Heart left ventricle (tissue), 16 donors: Measurements from ENCODE around the gene KLHDC7B. TPM values are rescaled to one million over a fixed set of nuclear protein-coding genes. Genes with fewer than 3 reads are reported as not detected.

ENCODE experiments used
- ATAC-seq, 4 donors: fragments of 200-7000 bp; cut with Tn5 transposase; one replicate each; pipeline ENCODE4 v1.9.1; 2020 to 2022; ENCODE audit warnings: moderate library complexity in 4 of 4, mild to moderate bottlenecking in 3 of 4, moderate number of reproducible peaks in 1 of 4
- DNase-seq, 5 donors: peaks; one replicate each; pipeline ENCODE4 v3.0.0-alpha.2; 2020
- H3K27ac ChIP-seq, 12 donors: fragments of 200-600 bp; sonication (generic) in 4 of 12; one replicate each; pipeline versions ENCODE4 v1.5.0 to v1.8.0; 2016 to 2022; ENCODE audit warnings: mild to moderate bottlenecking in 2 of 12
- H3K27me3 ChIP-seq, 9 donors: fragments of 200-600 bp; sonication (generic) in 2 of 9; one replicate each; pipeline versions ENCODE4 v1.5.1 to v1.8.0; 2016 to 2022; ENCODE audit warnings: mild to moderate bottlenecking in 3 of 9
- H3K36me3 ChIP-seq, 9 donors: fragments of 200-600 bp; sonication (generic) in 2 of 9; one replicate each; pipeline versions ENCODE4 v1.5.0 to v1.8.0; 2018 to 2022; ENCODE audit warnings: mild to moderate bottlenecking in 2 of 9
- H3K4me1 ChIP-seq, 12 donors: fragments of 200-600 bp; sonication (generic) in 4 of 12; one replicate each; pipeline versions ENCODE4 v1.5.0 to v1.8.0; 2016 to 2022; ENCODE audit warnings: mild to moderate bottlenecking in 3 of 12
- H3K4me3 ChIP-seq, 12 donors: fragments of 200-600 bp; sonication (generic) in 4 of 12; one replicate each; pipeline versions ENCODE4 v1.5.0 to v1.8.0; 2017 to 2022; ENCODE audit warnings: mild to moderate bottlenecking in 9 of 12, moderate library complexity in 4 of 12
- H3K9me3 ChIP-seq, 12 donors: fragments of 200-600 bp; sonication (generic) in 4 of 12; one replicate each; pipeline versions ENCODE4 v1.5.0 to v1.8.0; 2016 to 2022; ENCODE audit warnings: mild to moderate bottlenecking in 1 of 12
- CTCF ChIP-seq, 12 donors: fragments of 200-600 bp; sonication (generic) in 4 of 12; IDR thresholded peaks; one replicate each; pipeline versions ENCODE4 v1.5.0 to v1.8.0; 2018 to 2022; ENCODE audit warnings: antibody characterized with exemption in 12 of 12, mild to moderate bottlenecking in 5 of 12
- POLR2A ChIP-seq, 2 donors: fragments of 450-650 bp; IDR thresholded peaks; one replicate each; pipeline ENCODE4 v1.6.1; 2017; ENCODE audit warnings: antibody characterized with exemption in 2 of 2, mild to moderate bottlenecking in 2 of 2, moderate library complexity in 2 of 2
- WGBS, 4 donors: extraction: QIAGEN DNeasy Blood & Tissue Kit in 2 of 4; methylation state at CpG; one replicate each; pipeline versions ENCODE4 v1.1.5 to v1.1.7; 2013 to 2018; 5-methylcytosine and 5-hydroxymethylcytosine counted together
- intact Hi-C, 10 donors: fragments of 100-400 bp; cut with DNase I; formaldehyde crosslinking; loops; one replicate each; pipeline versions ENCODE4 v1.11.1 to v1.14.2; 2022
- polyA plus RNA-seq, 2 donors: library from polyadenylated mRNA; stranded (reverse); fragments of 200-250 nt; gene quantifications; one replicate each; pipeline ENCODE4 v1.2.3, GENCODE V29; 2013
- total RNA-seq, 9 donors: library from RNA; depleted of rRNA in 2 of 9; stranded (reverse); fragments of >200 nt in 2 of 9; fragmentation: NEBNext Ultra II Directional in 3 of 9; extraction: Animal tissue kit (Norgen Biotek cat#: 25700) in 3 of 9; gene quantifications; one replicate each; pipeline versions ENCODE4 v1.1.0 to v1.2.4, GENCODE V29; 2016 to 2023
- donor health status: ischemic (EF 13 %, LVEDD 7.1; RV severe dilation, severe dysfunction).
- donor health status: healthy with polysubstance abuse.
- donor health status: DM: no; HTN: yes; CAD: no.
- donor health status: DM: no; HTN: no; CAD: no.
- donor health status: ischemic (EF 25% LVEDD 6.9; RV normal size, moderate dysfunction).
- donor health status: ischemic (EF 25% LVEDD 5.7; RV mildly dilated, moderate dysfunction).
- donor health status: healthy.
- donor health status: DM: yes; HTN: yes; CAD: no.
- donor health status: ischemic (EF 35%, LVEDD 5.7; RV mildly dilated, moderate dysfunction).
- donor health status: nonischemic (EF 11% LVEDD 7.7; RV severe dilation, severe dysfunction).
- donor health status: DM: yes; HTN: yes; CAD: no.
- donor health status: PGD.
- donor health status: ischemic (EF 29% LVEDD 5.4; RV normal size, mild dysfunction).
- donor health status: nonischemic (EF 23%, LVEDD 6.1; RV moderate dilation, normal function).

The KLHDC7B gene
- total and polyA plus RNA-seq, 11 donors = 0.08 to 1.3 (median 0.13) TPM; not detected in 6

- intact Hi-C loops = loop anchor here in 3 of 10 donors (10.0 kb wide), 2 partner anchors 246 to 256 kb away; partner anchors contain the start of genes HDAC10 (in 2 of the 3) and TUBGCP6 (in 1 of the 3)
- no peak for ATAC-seq
- no peak overlapping the region for H3K4me3 ChIP-seq
- no peaks in the 10 kb centered on the region for H3K27me3 ChIP-seq
- no peaks in the 10 kb centered on the region for H3K9me3 ChIP-seq
- peaks cover 0 to 32% (median 24%) of the 10 kb centered on the region in 9 donors for H3K36me3 ChIP-seq
- peaks cover 0 to 6% (median 0%) of the 10 kb centered on the region in 12 donors for H3K4me1 ChIP-seq
- 82 to 93% (median 90%) methylated on average over 12 of the region's 12 CpGs for WGBS, 4 donors
- DNase-seq = no peak
- TF ChIP-seq CTCF (IDR thresholded peaks at IDR 0.05) (no peak), POLR2A (IDR thresholded peaks at IDR 0.05) (no peak)
- no peak overlapping the region for H3K27ac ChIP-seq
These were observed 45.2 kb upstream of the KLHDC7B start for GRCh38 chr22:50500452-50500851.

GRCh38 chr22:50502096-50502495, 43.6 kb upstream of the KLHDC7B start:
- Histone ChIP-seq H3K27ac (no peak overlapping the region), H3K36me3 (peaks cover 0 to 38% (median 29%) of the 10 kb centered on the region in 9 donors), H3K4me1 (peaks cover 4 to 19% (median 12%) of the 10 kb centered on the region in 12 donors), H3K9me3 (no peaks in the 10 kb centered on the region), H3K27me3 (no peaks in the 10 kb centered on the region), H3K4me3 (no peak overlapping the region)
- 83 to 96% (median 90%) methylated on average over 6 of the region's 6 CpGs for WGBS, 4 donors
- intact Hi-C loops = loop anchor here in 3 of 10 donors (10.0 kb wide), 2 partner anchors 247 to 257 kb away; partner anchors contain the start of genes HDAC10 (in 2 of the 3) and TUBGCP6 (in 1 of the 3)
- DNase-seq = peak in 1 of 5 donors; percentile 13
- TF ChIP-seq CTCF (IDR thresholded peaks at IDR 0.05) (no peak), POLR2A (IDR thresholded peaks at IDR 0.05) (no peak)
- ATAC-seq = no peak

GRCh38 chr22:50502628-50503474, 42.8 kb upstream of the KLHDC7B start:
- Histone ChIP-seq H3K9me3 (no peaks in the 10 kb centered on the region), H3K4me3 (no peak overlapping the region), H3K27ac (no peak overlapping the region), H3K27me3 (no peaks in the 10 kb centered on the region), H3K36me3 (peaks cover 0 to 38% (median 29%) of the 10 kb centered on the region in 9 donors), H3K4me1 (peaks cover 4 to 20% (median 12%) of the 10 kb centered on the region in 12 donors)
- ATAC-seq = no peak
- WGBS, 4 donors = 79 to 90% (median 86%) methylated on average over 18 to 24 of the region's 24 CpGs
- intact Hi-C loops = loop anchor here in 3 of 10 donors (10.0 kb wide), 2 partner anchors 248 to 258 kb away; partner anchors contain the start of genes HDAC10 (in 2 of the 3) and TUBGCP6 (in 1 of the 3)
- TF ChIP-seq POLR2A (IDR thresholded peaks at IDR 0.05) = no peak
- no peak for TF ChIP-seq CTCF (IDR thresholded peaks at IDR 0.05)
- DNase-seq = peak in 1 of 5 donors; percentile 54
